Activated CD4-positive, alpha-beta T cell treated with anti-CD3 and anti-CD28 coated beads for 36 hours (primary cell): ENCODE results near the gene GABRR2. TPM values are rescaled to one million over a fixed set of nuclear protein-coding genes. Genes with fewer than 3 reads are reported as not detected.

Experiments used
- ATAC-seq: fragments of 200-7000 bp; cut with Tn5 transposase; one replicate; pipeline ENCODE4 v1.10.0; 2021; ENCODE audit warnings: mild to moderate bottlenecking, moderate library complexity
- CTCF ChIA-PET: fragments of 350-600 bp; sonication (Branson Sonifier 250); formaldehyde crosslinking; loops from one replicate; lab custom pipeline; 2021; ENCODE audit warnings: antibody characterized with exemption; lab: Charles Lee
- POLR2A ChIA-PET: fragments of 350-600 bp; sonication (Branson Sonifier 250); formaldehyde crosslinking; loops from one replicate; lab custom pipeline; 2021; ENCODE audit warnings: antibody characterized with exemption, inconsistent platforms; lab: Charles Lee
- DNase-seq: peaks from one replicate; pipeline ENCODE4 v3.0.0-alpha.2; 2020
- H3K27ac Mint-ChIP-seq: one replicate; pipeline ENCODE4 v1.8.0; 2021; ENCODE audit warnings: mixed read lengths
- H3K27me3 Mint-ChIP-seq: one replicate; pipeline ENCODE4 v1.8.0; 2021; ENCODE audit warnings: mixed read lengths
- H3K36me3 Mint-ChIP-seq: one replicate; pipeline ENCODE4 v1.8.0; 2021; ENCODE audit warnings: low read depth, mixed read lengths
- H3K4me1 Mint-ChIP-seq: one replicate; pipeline ENCODE4 v1.8.0; 2021; ENCODE audit warnings: mixed read lengths
- H3K4me3 Mint-ChIP-seq: one replicate; pipeline ENCODE4 v1.8.0; 2021; ENCODE audit warnings: mild to moderate bottlenecking, moderate library complexity, mixed read lengths
- H3K9me3 Mint-ChIP-seq: one replicate; pipeline ENCODE4 v1.8.0; 2021; ENCODE audit warnings: low read depth, mixed read lengths
- intact Hi-C, 2 experiments: fragments of 100-400 bp; cut with DNase I in 1 of 2; cut with micrococcal nuclease in 1 of 2; formaldehyde crosslinking; loops; one replicate each; pipeline versions ENCODE4 v1.14.2 to v1.15.1; 2022 to 2024; cut with DNase I, micrococcal nuclease
- total RNA-seq, 2 experiments: library from RNA; stranded (reverse); gene quantifications; one replicate each; pipeline ENCODE4 v1.2.3, GENCODE V29; 2021

The GABRR2 gene
- total RNA-seq, 2 experiments from 2014 or later = 0.14 to 0.49 TPM

DNA sequence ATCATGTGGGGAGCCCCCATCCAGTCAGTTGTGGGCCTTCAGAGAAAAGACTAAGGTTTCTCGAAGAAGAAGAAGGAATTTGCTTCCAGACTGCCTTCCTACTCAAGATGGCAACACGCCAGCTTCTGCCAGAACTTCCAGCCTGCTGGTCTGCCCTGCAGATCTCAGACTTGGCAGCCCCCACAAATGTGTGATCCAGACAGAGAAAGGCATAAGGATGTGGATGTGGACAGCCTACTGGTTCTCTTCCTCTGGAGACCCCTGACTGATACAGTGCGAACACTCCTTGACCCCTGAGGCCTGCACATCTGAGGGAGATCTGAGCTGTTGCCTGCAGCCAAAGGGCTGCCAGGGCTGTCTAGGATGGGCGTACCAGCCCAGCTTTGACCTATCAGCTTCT is 106.5 kb downstream of the GABRR2 start:
- CTCF ChIA-PET = interaction anchor here (0.6 kb wide), 1 partner anchor 1344 kb away, joined by 3 read pairs; no protein-coding TSS in a partner anchor
- Mint-ChIP-seq H3K27ac (no peak overlapping the region), H3K36me3 (no peaks in the 10 kb centered on the region), H3K27me3 (peaks cover 4% of the 10 kb centered on the region), H3K9me3 (no peaks in the 10 kb centered on the region), H3K4me1 (no peaks in the 10 kb centered on the region), H3K4me3 (no peak overlapping the region)
- intact Hi-C loops = no loop called here
- POLR2A ChIA-PET = no interaction called here
- no peak for DNase-seq
- no peak for ATAC-seq

Other genes starting within 250 kb of the GABRR2 start
- 10 to 100 TPM; 85.6 to 93.7 TPM for gene PNRC1, start 234.5 kb downstream of the GABRR2 start, total RNA-seq
- under 1 TPM; 0.26 to 0.27 TPM for gene SRSF12, start 197.2 kb downstream of the GABRR2 start, total RNA-seq
- 10 to 100 TPM; 14.1 to 17.4 TPM for gene PM20D2, start 169.2 kb downstream of the GABRR2 start, total RNA-seq
- not detected for gene GABRR1, start 97.9 kb downstream of the GABRR2 start, total RNA-seq
- gene UBE2J1, start 37.4 kb upstream of the GABRR2 start, total RNA-seq = 10 to 100 TPM; 18.7 to 21.7 TPM
- 10 to 100 TPM; 19.6 to 20.1 TPM for gene RRAGD, start 97.0 kb upstream of the GABRR2 start, total RNA-seq
- gene ANKRD6, start 117.9 kb upstream of the GABRR2 start, total RNA-seq = 1 to 10 TPM; 2.8 to 2.9 TPM